Adipocyte (in vitro differentiated cells): ENCODE measurements around the gene UGT3A2.

Source experiments
- DNase-seq: peaks from one replicate; pipeline ENCODE4 v3.0.0-alpha.2; 2015; ENCODE audit warnings: low read depth
- H3K27me3 ChIP-seq: replicated peaks from 2 replicates; pipeline ENCODE4 v1.7.0; 2013; ENCODE audit warnings: mild to moderate bottlenecking, low read length, moderate library complexity; ENCODE audit not compliant: control insufficient read depth, insufficient read depth
- H3K36me3 ChIP-seq: 2 replicates; pipeline ENCODE4 v1.7.0; 2013; ENCODE audit warnings: low read length, mild to moderate bottlenecking, moderate library complexity; ENCODE audit not compliant: control insufficient read depth, insufficient read depth, severe bottlenecking
- H3K4me1 ChIP-seq: 2 replicates; pipeline ENCODE4 v1.7.0; 2013; ENCODE audit warnings: mild to moderate bottlenecking, low read length, moderate library complexity; ENCODE audit not compliant: control insufficient read depth, insufficient read depth
- H3K4me3 ChIP-seq: 2 replicates; pipeline ENCODE4 v1.7.0; 2013; ENCODE audit warnings: mild to moderate bottlenecking, low read length, moderate library complexity
- H3K9ac ChIP-seq: 2 replicates; pipeline ENCODE4 v1.7.0; 2013; ENCODE audit warnings: mild to moderate bottlenecking, low read length, moderate library complexity
- H3K9me3 ChIP-seq: 2 replicates; pipeline ENCODE4 v1.7.0; 2013; ENCODE audit warnings: mild to moderate bottlenecking, low read length, moderate library complexity; ENCODE audit not compliant: control insufficient read depth

UGT3A2 gene

DNA sequence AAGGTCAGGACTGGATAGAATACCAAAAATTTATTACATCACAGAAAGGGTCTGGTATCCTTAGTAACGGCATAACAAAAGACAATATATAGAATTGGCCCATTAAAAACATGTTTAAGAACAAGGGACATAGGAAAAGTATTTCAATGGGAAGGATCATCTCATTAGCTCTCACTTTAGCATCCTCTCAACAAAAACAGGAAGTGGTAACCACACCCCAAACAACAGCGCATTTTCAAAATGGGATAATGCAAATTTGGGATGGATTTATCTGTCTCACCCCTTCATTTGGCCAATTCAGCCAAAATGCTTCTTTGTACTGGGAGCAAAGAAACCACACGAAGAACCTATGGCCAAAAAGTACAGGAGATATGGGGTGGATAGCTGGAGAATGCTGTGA lies 65.7 kb downstream of the UGT3A2 start:
- no peak overlapping the region for H3K9ac ChIP-seq
- no peak for DNase-seq

DNA sequence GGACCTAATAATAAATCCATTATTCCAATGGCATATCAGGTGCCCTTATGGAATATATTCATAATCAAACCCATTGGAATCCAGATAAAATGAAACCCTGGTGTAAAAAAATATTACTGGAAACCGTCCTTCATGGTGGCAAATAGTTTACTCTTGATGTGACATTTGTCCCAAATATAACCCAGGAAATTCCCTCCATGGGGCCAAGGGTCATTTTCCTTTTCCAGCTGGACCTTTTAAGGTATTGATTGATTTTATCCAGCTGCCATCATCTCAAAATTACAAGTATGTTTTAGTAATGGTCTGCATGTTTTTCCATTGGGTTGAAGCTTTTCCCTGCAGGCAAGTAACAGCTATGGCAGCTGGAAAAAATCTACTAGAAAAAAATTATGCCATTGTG lies 67.1 kb downstream of the UGT3A2 start:
- Histone ChIP-seq H3K9ac (no peak overlapping the region), H3K36me3 (no peaks in the 10 kb centered on the region), H3K9me3 (no peaks in the 10 kb centered on the region), H3K4me1 (no peaks in the 10 kb centered on the region), H3K27me3 (no peaks in the 10 kb centered on the region), H3K4me3 (no peak overlapping the region)
- no peak for DNase-seq

More for the DNA sequence above, 65.7 kb downstream of the UGT3A2 start:
- Histone ChIP-seq H3K27me3 (peaks cover 4% of the 10 kb centered on the region), H3K9me3 (no peaks in the 10 kb centered on the region), H3K4me1 (no peaks in the 10 kb centered on the region), H3K36me3 (no peaks in the 10 kb centered on the region), H3K4me3 (no peak overlapping the region)

DNA sequence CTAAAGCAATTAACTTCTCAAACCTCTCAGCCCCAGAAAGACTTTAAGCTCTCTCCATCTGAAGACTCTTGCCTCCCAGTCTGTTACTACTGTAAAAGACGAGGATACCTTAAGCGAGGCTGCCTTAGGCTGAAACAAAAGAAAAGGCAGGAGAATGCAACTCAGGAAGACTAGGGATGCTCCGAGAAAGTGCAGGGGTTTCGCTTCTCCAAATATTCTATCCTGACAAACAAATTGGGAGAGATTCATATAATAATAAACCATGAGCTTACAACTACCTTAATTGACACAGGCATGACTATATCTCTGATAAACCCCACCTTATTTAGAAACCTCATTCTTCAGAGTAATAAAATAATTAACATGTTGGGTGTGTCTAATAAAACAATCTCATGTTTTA lies 70.6 kb downstream of the UGT3A2 start:
- Histone ChIP-seq H3K9ac (no peak overlapping the region), H3K9me3 (no peaks in the 10 kb centered on the region), H3K4me3 (no peak overlapping the region), H3K36me3 (no peaks in the 10 kb centered on the region), H3K27me3 (peaks cover 10% of the 10 kb centered on the region), H3K4me1 (no peaks in the 10 kb centered on the region)
- DNase-seq = no peak

DNA sequence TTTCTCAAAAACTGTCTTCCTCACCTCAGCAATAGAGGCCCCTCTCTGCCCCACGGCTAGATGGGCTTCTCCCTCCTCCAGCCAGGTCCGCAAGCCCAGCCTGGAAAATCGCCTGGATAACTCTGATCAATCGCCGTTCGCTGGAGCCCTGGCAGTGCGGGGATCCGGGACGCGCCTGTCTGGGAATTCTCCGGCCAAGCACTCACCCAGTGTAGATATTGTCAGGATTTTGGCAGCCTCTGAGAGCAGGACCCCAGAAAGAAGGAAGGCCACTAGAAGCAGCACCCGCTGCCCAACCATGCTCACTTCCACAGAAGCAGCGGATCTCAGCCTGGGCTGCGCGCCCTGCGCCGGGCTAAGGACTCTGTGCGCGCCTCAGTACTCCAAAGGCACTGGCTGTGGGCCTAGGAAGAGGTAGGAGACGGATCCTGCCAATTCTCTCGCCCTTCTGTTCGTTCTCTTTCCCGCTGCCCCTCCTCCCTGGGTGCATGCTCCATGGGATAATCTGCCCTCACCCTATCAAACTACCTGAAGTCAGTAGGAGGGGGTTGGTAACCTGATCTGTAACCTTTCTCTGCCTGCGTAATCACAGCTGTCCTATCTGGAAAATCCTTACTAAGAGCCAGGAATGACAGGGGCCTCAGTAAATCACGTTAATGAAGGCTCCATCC lies 75.6 kb downstream of the UGT3A2 start, which contains the start of gene UGT3A1:
UGT3A1 (minus strand) TSS at position 450 of the 671 bp plus-strand sequence; CDS start at position 300, 150 bp downstream.
- no peak for DNase-seq
- H3K36me3 ChIP-seq = no peaks in the 10 kb centered on the region
- peaks cover 14% of the 10 kb centered on the region for H3K27me3 ChIP-seq
- H3K9me3 ChIP-seq = no peaks in the 10 kb centered on the region
- no peak within 1 kb of the TSS for H3K4me3 ChIP-seq
- no peaks in the 10 kb centered on the region for H3K4me1 ChIP-seq
- no peak within 1 kb of the TSS for H3K9ac ChIP-seq

DNA sequence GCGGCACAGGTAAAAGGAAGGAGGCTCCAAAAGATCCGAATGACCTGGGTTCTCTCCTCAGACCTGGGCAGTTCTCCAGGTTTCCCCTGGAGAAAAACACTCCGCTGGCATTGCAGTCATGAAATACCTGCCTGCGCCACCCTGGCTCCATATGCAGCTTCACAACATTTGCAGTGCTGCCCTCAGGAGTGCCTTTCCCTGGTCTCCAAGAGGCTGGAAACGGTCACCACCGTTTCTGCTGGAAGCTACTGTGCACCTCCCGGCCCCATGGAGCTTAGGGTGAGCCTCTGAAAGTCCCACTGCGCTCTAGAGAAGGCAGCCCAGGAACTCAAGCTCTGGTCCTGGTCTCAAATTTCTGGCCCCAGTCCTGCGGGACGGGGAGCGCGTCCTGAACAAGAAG lies 76.2 kb downstream of the UGT3A2 start:
- DNase-seq = no peak
- Histone ChIP-seq H3K36me3 (no peaks in the 10 kb centered on the region), H3K9me3 (no peaks in the 10 kb centered on the region), H3K4me1 (no peaks in the 10 kb centered on the region), H3K9ac (no peak overlapping the region), H3K27me3 (peaks cover 14% of the 10 kb centered on the region), H3K4me3 (no peak overlapping the region)

DNA sequence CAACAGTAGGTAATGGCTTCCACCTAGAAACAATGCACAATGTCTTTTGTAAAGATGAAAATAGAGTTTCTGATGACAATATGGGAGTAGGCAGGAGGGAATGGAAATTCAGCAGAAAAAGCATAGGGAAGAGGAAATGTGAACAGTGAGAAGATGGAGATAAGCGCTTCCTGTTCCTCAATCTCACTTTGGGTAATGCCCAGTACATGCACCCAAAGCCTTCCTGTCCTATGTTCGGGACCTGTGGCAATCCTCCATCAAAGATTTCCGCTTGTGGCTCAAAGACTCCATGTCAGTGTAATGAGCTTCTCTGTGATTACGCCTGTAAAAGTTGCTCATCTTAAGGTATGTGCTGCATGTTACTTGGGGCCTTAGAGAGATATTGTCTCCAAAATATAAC lies 78.2 kb downstream of the UGT3A2 start:
- no peak for DNase-seq
- Histone ChIP-seq H3K9ac (no peak overlapping the region), H3K9me3 (no peaks in the 10 kb centered on the region), H3K4me3 (no peak overlapping the region), H3K4me1 (no peaks in the 10 kb centered on the region), H3K27me3 (peaks cover 14% of the 10 kb centered on the region), H3K36me3 (no peaks in the 10 kb centered on the region)

DNA sequence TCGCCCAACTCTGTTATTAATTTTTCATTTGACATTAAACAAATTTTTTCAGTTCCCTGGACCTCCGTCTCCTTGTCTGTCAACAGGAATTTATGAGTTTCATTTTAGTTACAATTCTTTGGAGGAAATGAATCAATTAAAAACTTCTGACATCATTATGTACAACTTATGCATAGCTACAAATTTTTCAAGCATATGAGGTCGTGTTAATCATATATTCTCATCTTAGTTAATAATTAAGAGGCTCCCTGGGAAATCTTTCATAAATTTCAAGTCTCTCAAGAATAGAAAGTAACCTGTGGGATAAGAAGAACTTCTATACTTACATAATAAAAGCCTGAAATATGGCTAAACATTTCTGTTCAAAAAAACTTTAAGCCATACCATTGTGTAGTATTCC lies 78.9 kb downstream of the UGT3A2 start:
- Histone ChIP-seq H3K4me3 (no peak overlapping the region), H3K4me1 (no peaks in the 10 kb centered on the region), H3K9ac (no peak overlapping the region), H3K36me3 (no peaks in the 10 kb centered on the region), H3K9me3 (no peaks in the 10 kb centered on the region), H3K27me3 (peaks cover 14% of the 10 kb centered on the region)
- no peak for DNase-seq
